Trophoblast cell (in vitro differentiated cells and primary cell): ENCODE data around the gene CBL.
A peak's percentile ranks its signal among the peaks of the same experiment; 100 is the strongest.

Source experiments
- DNase-seq, 2 donors: peaks; one replicate each; pipeline ENCODE4 v3.0.0-alpha.2; 2016
- H2AFZ ChIP-seq: 2 replicates; pipeline ENCODE4 v1.6.1; 2013; ENCODE audit warnings: low read length, moderate library complexity, mild to moderate bottlenecking; ENCODE audit not compliant: insufficient read depth, poor library complexity
- H2AK5ac ChIP-seq: 2 replicates; pipeline ENCODE4 v1.6.1; 2013; ENCODE audit warnings: mild to moderate bottlenecking, low read length
- H2BK120ac ChIP-seq: 2 replicates; pipeline ENCODE4 v1.6.1; 2013; ENCODE audit warnings: low read length, mild to moderate bottlenecking, moderate library complexity; ENCODE audit not compliant: insufficient read depth, poor library complexity
- H2BK12ac ChIP-seq: 2 replicates; pipeline ENCODE4 v1.6.1; 2013; ENCODE audit warnings: mild to moderate bottlenecking, low read length, moderate library complexity
- H2BK5ac ChIP-seq: 2 replicates; pipeline ENCODE4 v1.6.1; 2013; ENCODE audit warnings: low read length, low read depth, moderate library complexity, mild to moderate bottlenecking; ENCODE audit not compliant: poor library complexity
- H3K14ac ChIP-seq: 2 replicates; pipeline ENCODE4 v1.6.1; 2013; ENCODE audit warnings: mild to moderate bottlenecking, low read length
- H3K18ac ChIP-seq: 2 replicates; pipeline ENCODE4 v1.6.1; 2013; ENCODE audit warnings: mild to moderate bottlenecking, low read length
- H3K23ac ChIP-seq: 2 replicates; pipeline ENCODE4 v1.6.1; 2013; ENCODE audit warnings: low read length
- H3K27ac ChIP-seq: 2 replicates; pipeline ENCODE4 v1.5.1; 2013; ENCODE audit warnings: low read depth, mild to moderate bottlenecking, inconsistent platforms, low read length, moderate library complexity
- H3K27me3 ChIP-seq: 2 replicates; pipeline ENCODE4 v1.6.1; 2013; ENCODE audit warnings: inconsistent platforms, mild to moderate bottlenecking, low read length, moderate library complexity; ENCODE audit not compliant: insufficient read depth
- H3K36me3 ChIP-seq, 2 experiments: 1 replicate in 1 of 2; 2 replicates in 1 of 2; pipeline ENCODE4 v1.6.1; 2013; ENCODE audit warnings: low read length in 2 of 2, mild to moderate bottlenecking in 2 of 2, moderate library complexity in 1 of 2; ENCODE audit not compliant: insufficient read depth in 2 of 2, control insufficient read depth in 1 of 2
- H3K4ac ChIP-seq: 2 replicates; pipeline ENCODE4 v1.6.1; 2013; ENCODE audit warnings: low read depth, mild to moderate bottlenecking, low read length, moderate library complexity
- H3K4me1 ChIP-seq, 2 experiments: 1 replicate in 1 of 2; 2 replicates in 1 of 2; pipeline ENCODE4 v1.6.1; 2013; ENCODE audit warnings: low read length in 2 of 2, mild to moderate bottlenecking in 2 of 2, moderate library complexity in 1 of 2; ENCODE audit not compliant: insufficient read depth in 2 of 2, control insufficient read depth in 1 of 2
- H3K4me2 ChIP-seq: 2 replicates; pipeline ENCODE4 v1.6.1; 2013; ENCODE audit warnings: inconsistent platforms, mild to moderate bottlenecking, low read length, moderate library complexity
- H3K4me3 ChIP-seq: 2 replicates; pipeline ENCODE4 v1.5.1; 2013; ENCODE audit warnings: mild to moderate bottlenecking, low read depth, low read length, inconsistent platforms
- H3K79me1 ChIP-seq: one replicate; pipeline ENCODE4 v1.6.1; 2013; ENCODE audit warnings: low read length
- H3K79me2 ChIP-seq: 2 replicates; pipeline ENCODE4 v1.6.1; 2013; ENCODE audit warnings: low read length, mild to moderate bottlenecking; ENCODE audit not compliant: control insufficient read depth, insufficient read depth, poor library complexity
- H3K9ac ChIP-seq: 2 replicates; pipeline ENCODE4 v1.6.1; 2013; ENCODE audit warnings: mild to moderate bottlenecking, low read length
- H3K9me3 ChIP-seq: 2 replicates; pipeline ENCODE4 v1.6.1; 2013; ENCODE audit warnings: low read depth, mild to moderate bottlenecking, control low read depth, inconsistent platforms, low read length; ENCODE audit not compliant: insufficient read depth
- H4K12ac ChIP-seq: 2 replicates; pipeline ENCODE4 v1.6.1; 2013; ENCODE audit warnings: low read depth, mild to moderate bottlenecking, low read length, moderate library complexity
- H4K8ac ChIP-seq: 2 replicates; pipeline ENCODE4 v1.6.1; 2013; ENCODE audit warnings: low read depth, mild to moderate bottlenecking, low read length, moderate library complexity
- H4K91ac ChIP-seq: one replicate; pipeline ENCODE4 v1.6.1; 2013; ENCODE audit warnings: low read depth, mild to moderate bottlenecking, low read length, moderate library complexity
- WGBS: extraction: QIAGEN DNeasy Blood & Tissue Kit; methylation state at CpG from one replicate; pipeline ENCODE4 v1.1.7; 2013; ENCODE audit warnings: missing lambda C conversion rate; ENCODE audit not compliant: insufficient read length, insufficient coverage; ENCODE audit errors: extremely low coverage; 5-methylcytosine and 5-hydroxymethylcytosine counted together

Gene CBL

GRCh38 chr11:119322360-119322739 lies 116.2 kb downstream of the CBL start:
- H2BK120ac ChIP-seq, result no peak overlapping the region
- H3K4me3 ChIP-seq, result no peak overlapping the region
- H3K79me2 ChIP-seq, result peaks cover 4% of the 10 kb centered on the region
- no peaks in the 10 kb centered on the region for H3K9me3 ChIP-seq
- H3K27ac ChIP-seq, result no peak overlapping the region
- H3K27me3 ChIP-seq, result no peaks in the 10 kb centered on the region
- H3K79me1 ChIP-seq, result peaks cover 39% of the 10 kb centered on the region
- no peak overlapping the region for H3K4me2 ChIP-seq
- H3K14ac ChIP-seq, result no peak overlapping the region
- no peak overlapping the region for H2BK5ac ChIP-seq
- H3K9ac ChIP-seq, result no peak overlapping the region
- DNase-seq, result peak in 1 of 2 donors; percentile 61
- no peak overlapping the region for H3K4ac ChIP-seq
- H2BK12ac ChIP-seq, result no peak overlapping the region
- no peaks in the 10 kb centered on the region for H3K36me3 ChIP-seq
- no peak overlapping the region for H4K8ac ChIP-seq
- no CpG with 5 or more reads among the region's 6 CpGs for WGBS
- no peak overlapping the region for H3K23ac ChIP-seq
- no peak overlapping the region for H4K12ac ChIP-seq
- no peak overlapping the region for H3K18ac ChIP-seq
- no peak overlapping the region for H4K91ac ChIP-seq
- peaks cover 38% of the 10 kb centered on the region in 2 experiments for H3K4me1 ChIP-seq
- H2AFZ ChIP-seq, result no peak overlapping the region
- H2AK5ac ChIP-seq, result no peak overlapping the region

- Histone ChIP-seq H2BK12ac (peak overlapping the region; percentile 18), H3K23ac (no peak overlapping the region), H3K9me3 (no peaks in the 10 kb centered on the region), H3K36me3 (no peaks in the 10 kb centered on the region), H3K27ac (no peak overlapping the region), H3K4ac (no peak overlapping the region), H3K4me1 (peaks cover 31 to 32% of the 10 kb centered on the region in 2 experiments), H3K14ac (no peak overlapping the region), H4K12ac (no peak overlapping the region), H2AK5ac (no peak overlapping the region), H3K27me3 (no peaks in the 10 kb centered on the region), H4K8ac (no peak overlapping the region), H3K4me3 (no peak overlapping the region), H3K79me2 (peaks cover 4% of the 10 kb centered on the region), H2AFZ (no peak overlapping the region), H3K18ac (no peak overlapping the region), H4K91ac (no peak overlapping the region), H3K9ac (no peak overlapping the region), H2BK120ac (no peak overlapping the region), H2BK5ac (no peak overlapping the region), H3K79me1 (peaks cover 33% of the 10 kb centered on the region), H3K4me2 (no peak overlapping the region)
- no peak for DNase-seq
- no CpG with 5 or more reads among the region's 20 CpGs for WGBS
Observed at GRCh38 chr11:119322921-119323531, 116.9 kb downstream of the CBL start.

GRCh38 chr11:119323532-119324033 lies 117.4 kb downstream of the CBL start:
- Histone ChIP-seq H4K8ac (no peak overlapping the region), H2BK120ac (no peak overlapping the region), H2AK5ac (no peak overlapping the region)

GRCh38 chr11:119324189-119324588 lies 118.0 kb downstream of the CBL start:
- no CpG with 5 or more reads among the region's 4 CpGs for WGBS
- H2AFZ ChIP-seq, result no peak overlapping the region
- H3K4ac ChIP-seq, result no peak overlapping the region
- no peak overlapping the region for H3K14ac ChIP-seq
- no peak overlapping the region for H3K18ac ChIP-seq
- H3K36me3 ChIP-seq, result no peaks in the 10 kb centered on the region
- no peak overlapping the region for H3K27ac ChIP-seq
- H2BK120ac ChIP-seq, result no peak overlapping the region
- no peak overlapping the region for H4K8ac ChIP-seq
- no peak overlapping the region for H4K91ac ChIP-seq
- H3K4me3 ChIP-seq, result no peak overlapping the region
- no peak overlapping the region for H3K9ac ChIP-seq
- H3K27me3 ChIP-seq, result no peaks in the 10 kb centered on the region
- no peak overlapping the region for H3K4me2 ChIP-seq
- no peak overlapping the region for H2BK12ac ChIP-seq
- H3K79me1 ChIP-seq, result peaks cover 21% of the 10 kb centered on the region
- no peaks in the 10 kb centered on the region for H3K9me3 ChIP-seq
- H3K23ac ChIP-seq, result no peak overlapping the region
- peaks cover 20 to 21% of the 10 kb centered on the region in 2 experiments for H3K4me1 ChIP-seq
- DNase-seq, result no peak
- peaks cover 2% of the 10 kb centered on the region for H3K79me2 ChIP-seq
- no peak overlapping the region for H2AK5ac ChIP-seq
- no peak overlapping the region for H4K12ac ChIP-seq
- H2BK5ac ChIP-seq, result no peak overlapping the region

More at GRCh38 chr11:119323532-119324033, 117.4 kb downstream of the CBL start:
- no peak overlapping the region for H4K91ac ChIP-seq
- peak overlapping the region; percentile 18 for H2BK12ac ChIP-seq
- H3K27me3 ChIP-seq, result no peaks in the 10 kb centered on the region
- H3K9ac ChIP-seq, result no peak overlapping the region
- no peak overlapping the region for H2BK5ac ChIP-seq
- peaks cover 27% of the 10 kb centered on the region for H3K79me1 ChIP-seq
- H2AFZ ChIP-seq, result no peak overlapping the region
- H3K4me3 ChIP-seq, result no peak overlapping the region
- no peak overlapping the region for H3K14ac ChIP-seq
- H3K9me3 ChIP-seq, result no peaks in the 10 kb centered on the region
- H3K4ac ChIP-seq, result no peak overlapping the region
- H3K79me2 ChIP-seq, result peaks cover 4% of the 10 kb centered on the region
- no peaks in the 10 kb centered on the region for H3K36me3 ChIP-seq
- H3K4me1 ChIP-seq, result peaks cover 26 to 27% of the 10 kb centered on the region in 2 experiments
- H3K4me2 ChIP-seq, result no peak overlapping the region
- WGBS, result no CpG with 5 or more reads among the region's 8 CpGs
- no peak overlapping the region for H3K18ac ChIP-seq
- DNase-seq, result peak; percentile 68 to 92
- H4K12ac ChIP-seq, result no peak overlapping the region
- H3K27ac ChIP-seq, result no peak overlapping the region
- no peak overlapping the region for H3K23ac ChIP-seq
